ENCODE data around the gene PPP2R2C.

The PPP2R2C gene

GRCh38 chr4:6394671-6395081, 77.7 kb downstream of the PPP2R2C start:
- H3K79me2 ChIP-seq (ENCODE audit: insufficient read depth, low read depth) = no peaks in the 10 kb centered on the region
- no peak for TF ChIP-seq CTCF (conservative IDR thresholded peaks at IDR 0.05; ENCODE audit: low read depth, low read length)
- H3K36me3 ChIP-seq (ENCODE audit: insufficient read depth) = no peaks in the 10 kb centered on the region
- H3K9ac ChIP-seq = no peak overlapping the region
- H4K20me1 ChIP-seq (ENCODE audit: insufficient read depth) = no peaks in the 10 kb centered on the region
- H3K4me1 ChIP-seq (ENCODE audit: low read depth, poor library complexity, severe bottlenecking) = no peaks in the 10 kb centered on the region
- H3K4me2 ChIP-seq = no peak overlapping the region
- no peak overlapping the region for H3K4me3 ChIP-seq (IDR thresholded peaks at IDR 0.05; ENCODE audit: insufficient read depth, low read depth, low read length)
- peaks cover 8% of the 10 kb centered on the region; the same call in 1 of the 2 replicates for H3K27me3 ChIP-seq (ENCODE audit: insufficient read depth, low read depth)
- H3K27ac ChIP-seq = no peak overlapping the region
- H2AFZ ChIP-seq (ENCODE audit: low read depth) = no peak overlapping the region

- no peak for TF ChIP-seq CTCF (conservative IDR thresholded peaks at IDR 0.05; ENCODE audit: low read depth, low read length)
- H3K27ac ChIP-seq = no peak overlapping the region
- H3K27me3 ChIP-seq (ENCODE audit: insufficient read depth, low read depth) = peaks cover 11% of the 10 kb centered on the region; the same call in 1 of the 2 replicates
- H3K36me3 ChIP-seq (ENCODE audit: insufficient read depth) = no peaks in the 10 kb centered on the region
- no peak overlapping the region for H3K4me2 ChIP-seq
- H3K4me3 ChIP-seq (IDR thresholded peaks at IDR 0.05; ENCODE audit: insufficient read depth, low read depth, low read length) = no peak overlapping the region
- H3K4me1 ChIP-seq (ENCODE audit: low read depth, poor library complexity, severe bottlenecking) = no peaks in the 10 kb centered on the region
- no peak overlapping the region for H3K9ac ChIP-seq
- H2AFZ ChIP-seq (ENCODE audit: low read depth) = no peak overlapping the region
- no peaks in the 10 kb centered on the region for H3K79me2 ChIP-seq (ENCODE audit: insufficient read depth, low read depth)
- no peaks in the 10 kb centered on the region for H4K20me1 ChIP-seq (ENCODE audit: insufficient read depth)
Measured at GRCh38 chr4:6393544-6394475, 78.6 kb downstream of the PPP2R2C start.

GRCh38 chr4:6393066-6393465, 79.3 kb downstream of the PPP2R2C start:
- no peak overlapping the region for H3K4me2 ChIP-seq

GRCh38 chr4:6392407-6392806, 80.0 kb downstream of the PPP2R2C start:
- H2AFZ ChIP-seq (ENCODE audit: low read depth) = no peak overlapping the region
- H3K4me2 ChIP-seq = no peak overlapping the region
- H4K20me1 ChIP-seq (ENCODE audit: insufficient read depth) = no peaks in the 10 kb centered on the region
- no peaks in the 10 kb centered on the region for H3K4me1 ChIP-seq (ENCODE audit: low read depth, poor library complexity, severe bottlenecking)
- no peak overlapping the region for H3K27ac ChIP-seq
- no peak overlapping the region for H3K4me3 ChIP-seq (IDR thresholded peaks at IDR 0.05; ENCODE audit: insufficient read depth, low read depth, low read length)
- no peaks in the 10 kb centered on the region for H3K79me2 ChIP-seq (ENCODE audit: insufficient read depth, low read depth)
- peaks cover 15% of the 10 kb centered on the region; the same call in 1 of the 2 replicates for H3K27me3 ChIP-seq (ENCODE audit: insufficient read depth, low read depth)
- TF ChIP-seq CTCF (conservative IDR thresholded peaks at IDR 0.05; ENCODE audit: low read depth, low read length) = no peak
- no peaks in the 10 kb centered on the region for H3K36me3 ChIP-seq (ENCODE audit: insufficient read depth)
- H3K9ac ChIP-seq = no peak overlapping the region

More at GRCh38 chr4:6393066-6393465, 79.3 kb downstream of the PPP2R2C start:
- no peak overlapping the region for H3K4me3 ChIP-seq (IDR thresholded peaks at IDR 0.05; ENCODE audit: insufficient read depth, low read depth, low read length)
- H3K27ac ChIP-seq = no peak overlapping the region
- peaks cover 12% of the 10 kb centered on the region; the same call in 1 of the 2 replicates for H3K27me3 ChIP-seq (ENCODE audit: insufficient read depth, low read depth)
- no peaks in the 10 kb centered on the region for H3K36me3 ChIP-seq (ENCODE audit: insufficient read depth)
- TF ChIP-seq CTCF (conservative IDR thresholded peaks at IDR 0.05; ENCODE audit: low read depth, low read length) = no peak
- H3K9ac ChIP-seq = no peak overlapping the region
- H4K20me1 ChIP-seq (ENCODE audit: insufficient read depth) = no peaks in the 10 kb centered on the region
- no peak overlapping the region for H2AFZ ChIP-seq (ENCODE audit: low read depth)
- H3K79me2 ChIP-seq (ENCODE audit: insufficient read depth, low read depth) = no peaks in the 10 kb centered on the region
- no peaks in the 10 kb centered on the region for H3K4me1 ChIP-seq (ENCODE audit: low read depth, poor library complexity, severe bottlenecking)
